WTC11 (cell line): ENCODE results near the gene COG5. TPM values are rescaled to one million over a fixed set of nuclear protein-coding genes. Genes with fewer than 3 reads are reported as not detected.
A peak's percentile ranks its signal among the peaks of the same experiment; 100 is the strongest.

Experiments used
- ATAC-seq: fragments of 200-7000 bp; cut with Tn5 transposase; 2 replicates; pipeline ENCODE4 v1.10.0; 2021; ENCODE audit warnings: mild to moderate bottlenecking, moderate library complexity
- CTCF ChIA-PET: fragments of 300-600 bp; sonication (Branson Sonifier 250); formaldehyde crosslinking; loops from one replicate; lab custom pipeline; 2021; ENCODE audit warnings: antibody characterized with exemption; lab: Charles Lee
- POLR2A ChIA-PET: fragments of 350-600 bp; sonication (Branson Sonifier 250); formaldehyde crosslinking; loops from one replicate; lab custom pipeline; 2021; ENCODE audit warnings: antibody characterized with exemption; lab: Charles Lee
- DNase-seq: peaks from one replicate; pipeline ENCODE4 v3.0.0; 2021; ENCODE audit warnings: low spot score
- H3K27ac Mint-ChIP-seq: 2 replicates; pipeline ENCODE4 v1.8.0; 2021; ENCODE audit warnings: mixed read lengths
- H3K27me3 Mint-ChIP-seq: 2 replicates; pipeline ENCODE4 v1.8.0; 2021; ENCODE audit warnings: low read depth, mild to moderate bottlenecking, moderate library complexity, mixed read lengths
- H3K36me3 Mint-ChIP-seq: 2 replicates; pipeline ENCODE4 v1.8.0; 2021; ENCODE audit warnings: mixed read lengths
- H3K4me1 Mint-ChIP-seq: 2 replicates; pipeline ENCODE4 v1.8.0; 2022; ENCODE audit warnings: mixed read lengths
- H3K4me3 Mint-ChIP-seq: 2 replicates; pipeline ENCODE4 v1.8.0; 2021; ENCODE audit warnings: mild to moderate bottlenecking, moderate library complexity, mixed read lengths
- H3K9me3 Mint-ChIP-seq: 2 replicates; pipeline ENCODE4 v1.8.0; 2021; ENCODE audit warnings: mixed read lengths
- AFF4 ChIP-seq: sonication (generic); formaldehyde crosslinking; IDR thresholded peaks from 2 replicates; pipeline ENCODE4 v1.8.1; 2023; ENCODE audit warnings: mild to moderate bottlenecking, missing genetic modification reagents, borderline replicate concordance
- ATF6 ChIP-seq: sonication (generic); formaldehyde crosslinking; IDR thresholded peaks from 2 replicates; pipeline ENCODE4 v1.8.1; 2023; ENCODE audit warnings: mild to moderate bottlenecking, missing genetic modification reagents
- CDX4 ChIP-seq: fragments of 250-450 bp; sonication (Bioruptor Pico); IDR thresholded peaks from 2 replicates; pipeline ENCODE4 v1.9.0; 2021; ENCODE audit warnings: moderate library complexity, mild to moderate bottlenecking, inconsistent platforms, borderline replicate concordance
- CREM ChIP-seq: sonication (generic); formaldehyde crosslinking; IDR thresholded peaks from 2 replicates; pipeline ENCODE4 v1.8.1; 2022; ENCODE audit warnings: mild to moderate bottlenecking, missing genetic modification reagents, moderate library complexity
- E2F1 ChIP-seq: sonication (generic); formaldehyde crosslinking; IDR thresholded peaks from 2 replicates; pipeline ENCODE4 v1.8.0; 2022; ENCODE audit warnings: mild to moderate bottlenecking, missing genetic modification reagents
- ELF4 ChIP-seq: sonication (generic); formaldehyde crosslinking; IDR thresholded peaks from 2 replicates; pipeline ENCODE4 v1.8.1; 2022; ENCODE audit warnings: low read depth, mild to moderate bottlenecking, moderate library complexity, missing genetic modification reagents
- ETV6 ChIP-seq: sonication (generic); formaldehyde crosslinking; IDR thresholded peaks from 2 replicates; pipeline ENCODE4 v1.8.1; 2022; ENCODE audit warnings: mild to moderate bottlenecking, missing genetic modification reagents
- FOXP4 ChIP-seq: sonication (generic); formaldehyde crosslinking; IDR thresholded peaks from 2 replicates; pipeline ENCODE4 v1.8.0; 2022; ENCODE audit warnings: mild to moderate bottlenecking, missing genetic modification reagents
- GTF2I ChIP-seq: fragments of 250-450 bp; sonication (Bioruptor Pico); conservative IDR thresholded peaks from 2 replicates; pipeline ENCODE4 v1.4.0; 2021; ENCODE audit warnings: mild to moderate bottlenecking
- HMGXB4 ChIP-seq: sonication (generic); formaldehyde crosslinking; IDR thresholded peaks from 2 replicates; pipeline ENCODE4 v1.8.1; 2023; ENCODE audit warnings: mild to moderate bottlenecking, moderate library complexity, missing genetic modification reagents
- MYBL2 ChIP-seq: sonication (generic); formaldehyde crosslinking; IDR thresholded peaks from 2 replicates; pipeline ENCODE4 v1.8.1; 2023; ENCODE audit warnings: mild to moderate bottlenecking, moderate library complexity, missing genetic modification reagents
- NFE2L1 ChIP-seq: sonication (generic); formaldehyde crosslinking; IDR thresholded peaks from 2 replicates; pipeline ENCODE4 v1.8.1; 2023; ENCODE audit warnings: missing genetic modification reagents
- NR2C2 ChIP-seq: sonication (generic); formaldehyde crosslinking; IDR thresholded peaks from 2 replicates; pipeline ENCODE4 v1.8.0; 2022; ENCODE audit warnings: mild to moderate bottlenecking, missing genetic modification reagents
- OVOL2 ChIP-seq: fragments of 250-450 bp; sonication (Bioruptor Pico); IDR thresholded peaks from 2 replicates; pipeline ENCODE4 v1.9.0; 2021; ENCODE audit warnings: mild to moderate bottlenecking, borderline replicate concordance
- PREB ChIP-seq: sonication (generic); formaldehyde crosslinking; IDR thresholded peaks from 2 replicates; pipeline ENCODE4 v1.8.1; 2022; ENCODE audit warnings: mild to moderate bottlenecking, missing genetic modification reagents, moderate library complexity, borderline replicate concordance
- PRRX2 ChIP-seq: fragments of 250-450 bp; sonication (Bioruptor Pico); IDR thresholded peaks from 2 replicates; pipeline ENCODE4 v1.8.0; 2021; ENCODE audit warnings: mild to moderate bottlenecking
- SP1 ChIP-seq: sonication (generic); formaldehyde crosslinking; conservative IDR thresholded peaks from 2 replicates; pipeline ENCODE4 v1.8.1; 2022; ENCODE audit warnings: missing genetic modification reagents
- TCF7 ChIP-seq: sonication (generic); formaldehyde crosslinking; IDR thresholded peaks from 2 replicates; pipeline ENCODE4 v1.8.0; 2022; ENCODE audit warnings: mild to moderate bottlenecking, low read depth, missing genetic modification reagents, moderate library complexity
- USF2 ChIP-seq: sonication (generic); formaldehyde crosslinking; IDR thresholded peaks from 2 replicates; pipeline ENCODE4 v1.8.1; 2023; ENCODE audit warnings: mild to moderate bottlenecking, missing genetic modification reagents, moderate library complexity
- ZBTB43 ChIP-seq: sonication (generic); formaldehyde crosslinking; IDR thresholded peaks from 2 replicates; pipeline ENCODE4 v1.8.1; 2023; ENCODE audit warnings: mild to moderate bottlenecking, missing genetic modification reagents
- ZNF317 ChIP-seq: sonication (generic); formaldehyde crosslinking; IDR thresholded peaks from 2 replicates; pipeline ENCODE4 v1.8.1; 2023; ENCODE audit warnings: low read depth, mild to moderate bottlenecking, moderate library complexity, missing genetic modification reagents, borderline replicate concordance
- total RNA-seq: library from RNA; stranded (reverse); gene quantifications from 3 replicates; pipeline ENCODE4 v1.2.3, GENCODE V29; 2021

COG5 gene
- total RNA-seq, 1 experiment from 2014 or later = 23.8 TPM

- TF ChIP-seq FOXP4 (CRISPR knock-in tag) (no peak), AFF4 (no peak), NFE2L1 (CRISPR knock-in tag) (no peak), NR2C2 (no peak), CREM (CRISPR knock-in tag) (no peak), GTF2I (CRISPR knock-in tag) (no peak), ZNF317 (CRISPR knock-in tag) (no peak)
These were observed 19.2 kb upstream of the COG5 start (continued) for GRCh38 chr7:107582875-107583274.

GRCh38 chr7:107581387-107582013 lies 17.8 kb upstream of the COG5 start:
- no peaks in the 10 kb centered on the region; the same call in 1 of the 2 replicates for H3K36me3 Mint-ChIP-seq
- no peaks in the 10 kb centered on the region for H3K27me3 Mint-ChIP-seq
- H3K27ac Mint-ChIP-seq = no peak overlapping the region
- peak overlapping the region; percentile 49 for H3K4me3 Mint-ChIP-seq
- no peaks in the 10 kb centered on the region for H3K4me1 Mint-ChIP-seq
- H3K9me3 Mint-ChIP-seq = no peaks in the 10 kb centered on the region
- DNase-seq = no peak
- POLR2A ChIA-PET = no interaction called here
- CTCF ChIA-PET = no interaction called here
- no peak for ATAC-seq
- TF ChIP-seq SP1 = no peak
- no peak for TF ChIP-seq MYBL2
- no peak for TF ChIP-seq HMGXB4 (CRISPR knock-in tag)
- TF ChIP-seq CDX4 (CRISPR knock-in tag) = no peak
- no peak for TF ChIP-seq ATF6 (CRISPR knock-in tag)
- TF ChIP-seq ZNF317 (CRISPR knock-in tag) = no peak
- TF ChIP-seq USF2 (CRISPR knock-in tag) = no peak
- no peak for TF ChIP-seq PRRX2 (CRISPR knock-in tag)
- no peak for TF ChIP-seq OVOL2 (CRISPR knock-in tag)
- no peak for TF ChIP-seq ZBTB43
- TF ChIP-seq TCF7 (CRISPR knock-in tag) = no peak
- TF ChIP-seq ETV6 (CRISPR knock-in tag) = no peak
- TF ChIP-seq E2F1 = no peak
- no peak for TF ChIP-seq PREB
- TF ChIP-seq ELF4 (CRISPR knock-in tag) = no peak
